Endothelial cell (in vitro differentiated cells): Measurements from ENCODE around the gene MCRS1. TPM values are rescaled to one million over a fixed set of nuclear protein-coding genes. Genes with fewer than 3 reads are reported as not detected.
"Not testable (repeated sequence)": the region's sequence is repeated elsewhere in the genome, so short reads cannot be mapped to it uniquely, and the experiment has no call there.

ENCODE experiments used
- DNase-seq: peaks from one replicate; pipeline ENCODE4 v3.0.0; 2021; ENCODE audit warnings: low spot score
- H3K27ac Mint-ChIP-seq: one replicate; pipeline ENCODE4 v1.8.0; 2021; ENCODE audit warnings: mixed read lengths, inconsistent platforms; ENCODE audit not compliant: unreplicated experiment
- H3K27me3 Mint-ChIP-seq: one replicate; pipeline ENCODE4 v1.8.0; 2021; ENCODE audit warnings: mild to moderate bottlenecking, moderate library complexity, mixed read lengths, inconsistent platforms; ENCODE audit not compliant: unreplicated experiment
- H3K36me3 Mint-ChIP-seq: one replicate; pipeline ENCODE4 v1.8.0; 2021; ENCODE audit warnings: mild to moderate bottlenecking, low read depth, mixed read lengths, inconsistent platforms; ENCODE audit not compliant: unreplicated experiment
- H3K4me1 Mint-ChIP-seq: one replicate; pipeline ENCODE4 v1.8.0; 2021; ENCODE audit warnings: mild to moderate bottlenecking, mixed read lengths, inconsistent platforms; ENCODE audit not compliant: unreplicated experiment
- H3K4me3 Mint-ChIP-seq: one replicate; pipeline ENCODE4 v1.8.0; 2021; ENCODE audit warnings: mild to moderate bottlenecking, mixed read lengths, inconsistent platforms; ENCODE audit not compliant: unreplicated experiment
- H3K9me3 Mint-ChIP-seq: one replicate; pipeline ENCODE4 v1.8.0; 2021; ENCODE audit warnings: mixed read lengths, inconsistent platforms; ENCODE audit not compliant: unreplicated experiment
- CTCF ChIP-seq: fragments of 200-600 bp; sonication (generic); IDR thresholded peaks from one replicate; pipeline ENCODE4 v1.5.0; 2021; ENCODE audit warnings: antibody characterized with exemption; ENCODE audit not compliant: unreplicated experiment
- total RNA-seq: library from RNA; stranded (reverse); fragmentation: NEBNext Ultra II Directional; extraction: Animal tissue kit (Norgen Biotek cat#: 25700); gene quantifications from one replicate; pipeline ENCODE4 v1.2.1, GENCODE V29; 2021; ENCODE audit not compliant: unreplicated experiment

Gene MCRS1
- total RNA-seq, 1 donor from 2014 or later, result 60.8 TPM

GRCh38 chr12:49512546-49512945 is 55.4 kb downstream of the MCRS1 start:
- Mint-ChIP-seq H3K4me3 (no peak overlapping the region), H3K9me3 (no peaks in the 10 kb centered on the region), H3K4me1 (peaks cover 5% of the 10 kb centered on the region), H3K27ac (no peak overlapping the region), H3K27me3 (no peaks in the 10 kb centered on the region), H3K36me3 (no peaks in the 10 kb centered on the region)
- no peak for DNase-seq
- TF ChIP-seq CTCF, result no peak

- no peak for TF ChIP-seq CTCF
Observed at GRCh38 chr12:49511410-49511809, 56.5 kb downstream of the MCRS1 start.

GRCh38 chr12:49509681-49510080 is 58.3 kb downstream of the MCRS1 start:
- not testable (repeated sequence) for H3K4me1 Mint-ChIP-seq, H3K36me3 Mint-ChIP-seq, H3K27ac Mint-ChIP-seq

More at GRCh38 chr12:49511410-49511809, 56.5 kb downstream of the MCRS1 start:
- Mint-ChIP-seq H3K36me3 (peaks cover under 1% of the 10 kb centered on the region), H3K27ac (no peak overlapping the region), H3K4me1 (peaks cover 5% of the 10 kb centered on the region), H3K9me3 (no peaks in the 10 kb centered on the region), H3K4me3 (no peak overlapping the region), H3K27me3 (no peaks in the 10 kb centered on the region)
- no peak for DNase-seq

More at GRCh38 chr12:49509681-49510080, 58.3 kb downstream of the MCRS1 start:
- not testable (repeated sequence) for DNase-seq, H3K27me3 Mint-ChIP-seq, H3K9me3 Mint-ChIP-seq, H3K4me3 Mint-ChIP-seq

Other genes with a start within 250 kb of the MCRS1 start
- 12.4 TPM for gene TROAP, start 244.9 kb downstream of the MCRS1 start, total RNA-seq
- gene C1QL4, start 231.0 kb downstream of the MCRS1 start, total RNA-seq, result not detected
- gene DNAJC22, start 221.3 kb downstream of the MCRS1 start, total RNA-seq, result 1.8 TPM
- 37.3 TPM for gene SPATS2, start 200.7 kb downstream of the MCRS1 start, total RNA-seq
- gene KCNH3, start 29.1 kb downstream of the MCRS1 start, total RNA-seq, result 0.15 TPM
- gene FAM186B, start 37.5 kb upstream of the MCRS1 start, total RNA-seq, result 1.9 TPM
- 9.2 TPM for gene PRPF40B, start 55.4 kb upstream of the MCRS1 start, total RNA-seq
- gene FMNL3, start 139.3 kb upstream of the MCRS1 start, total RNA-seq, result 194 TPM
- 571 TPM for gene TMBIM6, start 173.4 kb upstream of the MCRS1 start, total RNA-seq